Naive thymus-derived CD4-positive, alpha-beta T cell (primary cell): ENCODE data around the gene RPS2. TPM values are rescaled to one million over a fixed set of nuclear protein-coding genes. Genes with fewer than 3 reads are reported as not detected.

Experiments
- ATAC-seq: fragments of 150-1000 bp; cut with Tn5 transposase; 2 replicates; pipeline ENCODE4 v1.10.0; 2021; ENCODE audit warnings: mild to moderate bottlenecking, moderate library complexity
- CTCF ChIA-PET: fragments of 350-600 bp; sonication (Branson Sonifier 250); formaldehyde crosslinking; loops from one replicate; lab custom pipeline; 2021; ENCODE audit warnings: antibody characterized with exemption; lab: Charles Lee
- POLR2A ChIA-PET: fragments of 350-600 bp; sonication (Branson Sonifier 250); formaldehyde crosslinking; loops from one replicate; lab custom pipeline; 2021; ENCODE audit warnings: antibody characterized with exemption, inconsistent platforms; lab: Charles Lee
- DNase-seq, 9 donors: peaks; one replicate each; pipeline versions ENCODE4 v3.0.0 to v3.0.0-alpha.2; 2020 to 2022; ENCODE audit warnings: mixed read lengths in 1 of 9
- H3K27ac ChIP-seq: one replicate; pipeline ENCODE4 v1.7.0; 2013; ENCODE audit warnings: mild to moderate bottlenecking, low read depth, low read length, moderate library complexity
- H3K27me3 ChIP-seq, 2 donors: one replicate each; pipeline ENCODE4 v1.7.0; 2013; ENCODE audit warnings: low read length in 2 of 2, mild to moderate bottlenecking in 2 of 2, moderate library complexity in 2 of 2; ENCODE audit not compliant: control insufficient read depth in 2 of 2, insufficient read depth in 2 of 2
- H3K36me3 ChIP-seq, 3 experiments: 1 replicate in 2 of 3; 2 replicates in 1 of 3; pipeline ENCODE4 v1.7.0; 2013; ENCODE audit warnings: low read length in 3 of 3, mild to moderate bottlenecking in 3 of 3, moderate library complexity in 1 of 3; ENCODE audit not compliant: insufficient read depth in 3 of 3, control insufficient read depth in 2 of 3
- H3K4me1 ChIP-seq, 2 donors: one replicate each; pipeline ENCODE4 v1.7.0; 2013; ENCODE audit warnings: low read length in 2 of 2, mild to moderate bottlenecking in 2 of 2, moderate library complexity in 1 of 2; ENCODE audit not compliant: control insufficient read depth in 2 of 2, insufficient read depth in 2 of 2
- H3K4me3 ChIP-seq: 2 replicates; pipeline ENCODE4 v1.7.0; 2013; ENCODE audit warnings: mild to moderate bottlenecking, low read length
- H3K9me3 ChIP-seq, 3 experiments: 1 replicate in 2 of 3; 2 replicates in 1 of 3; pipeline ENCODE4 v1.7.0; 2013; ENCODE audit warnings: low read length in 3 of 3; ENCODE audit not compliant: control insufficient read depth in 2 of 3
- H3K27ac Mint-ChIP-seq, 9 donors: one replicate each; pipeline ENCODE4 v1.8.0; 2020 to 2022; ENCODE audit warnings: mixed read lengths in 9 of 9, mild to moderate bottlenecking in 8 of 9, moderate library complexity in 5 of 9, inconsistent platforms in 2 of 9
- H3K27me3 Mint-ChIP-seq, 5 donors: one replicate each; pipeline ENCODE4 v1.8.0; 2021 to 2022; ENCODE audit warnings: mixed read lengths in 5 of 5, mild to moderate bottlenecking in 1 of 5
- H3K36me3 Mint-ChIP-seq, 5 donors: one replicate each; pipeline ENCODE4 v1.8.0; 2020 to 2022; ENCODE audit warnings: mixed read lengths in 5 of 5, mild to moderate bottlenecking in 3 of 5, inconsistent platforms in 1 of 5
- H3K4me1 Mint-ChIP-seq, 7 donors: one replicate each; pipeline ENCODE4 v1.8.0; 2020 to 2022; ENCODE audit warnings: mixed read lengths in 7 of 7, mild to moderate bottlenecking in 3 of 7, inconsistent platforms in 1 of 7
- H3K4me3 Mint-ChIP-seq, 10 donors: one replicate each; pipeline ENCODE4 v1.8.0; 2020 to 2022; ENCODE audit warnings: mild to moderate bottlenecking in 10 of 10, mixed read lengths in 10 of 10, moderate library complexity in 6 of 10, inconsistent platforms in 2 of 10
- H3K9me3 Mint-ChIP-seq, 11 donors: one replicate each; pipeline ENCODE4 v1.8.0; 2020 to 2022; ENCODE audit warnings: mixed read lengths in 11 of 11, mild to moderate bottlenecking in 4 of 11, inconsistent platforms in 1 of 11, moderate library complexity in 1 of 11
- intact Hi-C, 2 donors: fragments of 100-400 bp; cut with micrococcal nuclease; formaldehyde crosslinking; loops; one replicate each; pipeline ENCODE4 v1.15.1; 2023
- polyA plus RNA-seq, 2 donors: library from polyadenylated mRNA; unstranded; fragments of 300-500 nt; fragmentation: Illumina TruSeq; gene quantifications; one replicate each; pipeline ENCODE4 v1.2.3, GENCODE V29; 2021
- total RNA-seq, 6 experiments: library from RNA in 5 of 6; stranded (reverse) in 5 of 6; gene quantifications; 1 replicate in 5 of 6; 2 replicates in 1 of 6; pipeline ENCODE4 v1.2.3 and lab custom pipeline; 2021 to 2026

Gene RPS2
- total and polyA plus RNA-seq, 7 experiments from 2014 or later, result 2,562 to 7,254 (median 3,209) TPM

- no peaks in the 10 kb centered on the region for H3K36me3 Mint-ChIP-seq
- no peaks in the 10 kb centered on the region for H3K9me3 ChIP-seq
- H3K4me3 Mint-ChIP-seq, result no peak overlapping the region
- H3K9me3 Mint-ChIP-seq, result no peaks in the 10 kb centered on the region
- intact Hi-C loops, result no loop called here
- CTCF ChIA-PET, result no interaction called here
- H3K27me3 Mint-ChIP-seq, result no peaks in the 10 kb centered on the region
- no peaks in the 10 kb centered on the region for H3K4me1 ChIP-seq
- H3K36me3 ChIP-seq, result no peaks in the 10 kb centered on the region
- peaks cover 2 to 8% (median 4%) of the 10 kb centered on the region in 7 donors for H3K4me1 Mint-ChIP-seq
- ATAC-seq, result no peak
- H3K4me3 ChIP-seq, result no peak overlapping the region
- H3K27ac ChIP-seq, result no peak overlapping the region
- H3K27ac Mint-ChIP-seq, result no peak overlapping the region
- POLR2A ChIA-PET, result interaction anchor here (0.6 kb wide), 1 partner anchor 366 kb away, joined by 3 read pairs; no protein-coding TSS in a partner anchor
- H3K27me3 ChIP-seq, result no peaks in the 10 kb centered on the region
- no peak for DNase-seq
These were observed 32.3 kb downstream of the RPS2 start for GRCh38 chr16:1932050-1933028.

GRCh38 chr16:1930338-1930720 lies 34.3 kb downstream of the RPS2 start:
- no peak for ATAC-seq
- H3K9me3 Mint-ChIP-seq, result no peaks in the 10 kb centered on the region
- intact Hi-C loops, result no loop called here

GRCh38 chr16:1929578-1930337 lies 34.9 kb downstream of the RPS2 start:
- Mint-ChIP-seq H3K27ac (no peak overlapping the region), H3K9me3 (no peaks in the 10 kb centered on the region), H3K4me1 (peaks cover 2 to 8% (median 4%) of the 10 kb centered on the region in 7 donors), H3K27me3 (peaks cover 0 to 3% (median 2%) of the 10 kb centered on the region in 5 donors), H3K4me3 (peak overlapping the region in 6 of 10 donors; percentile 30 to 82 (median 74)), H3K36me3 (no peaks in the 10 kb centered on the region)
- no peaks in the 10 kb centered on the region for H3K4me1 ChIP-seq
- no peaks in the 10 kb centered on the region for H3K27me3 ChIP-seq
- H3K36me3 ChIP-seq, result no peaks in the 10 kb centered on the region
- ChIA-PET POLR2A (interaction anchor here (0.6 to 1.5 kb wide), 5 partner anchors 12 to 226 kb away, joined by 3 to 11 read pairs (median 3); partner anchors contain the start of genes RPS2 and TRAF7), CTCF (interaction anchor here (0.6 to 1.7 kb wide), 4 partner anchors 7 to 67 kb away, joined by 3 to 7 read pairs (median 4); partner anchors contain the start of gene MSRB1)
- no peaks in the 10 kb centered on the region for H3K9me3 ChIP-seq
- ATAC-seq (peak; percentile 100), DNase-seq (peak; percentile 83 to 99 (median 91))
- intact Hi-C loops, result loop anchor here (1.0 to 10.0 kb wide), 6 partner anchors 14 to 405 kb away; partner anchors contain the start of genes HAGH (in 1 of the 2), MRPS34 (in 1 of the 2) and MSRB1 (in 1 of the 2)
- H3K27ac ChIP-seq, result peak overlapping the region; percentile 64
- peak overlapping the region; percentile 48 for H3K4me3 ChIP-seq

More at GRCh38 chr16:1930338-1930720, 34.3 kb downstream of the RPS2 start:
- no peaks in the 10 kb centered on the region for H3K9me3 ChIP-seq
- H3K27ac ChIP-seq, result no peak overlapping the region
- no peak for DNase-seq
- no peak overlapping the region for H3K4me3 ChIP-seq
- ChIA-PET POLR2A (interaction anchor here (1.1 kb wide), 1 partner anchor 30 kb away, joined by 3 read pairs; no protein-coding TSS in a partner anchor), CTCF (interaction anchor here (0.6 to 1.7 kb wide), 2 partner anchors 13 to 67 kb away, joined by 3 to 7 read pairs; partner anchors contain the start of gene MSRB1)
- Mint-ChIP-seq H3K27ac (no peak overlapping the region), H3K27me3 (no peaks in the 10 kb centered on the region), H3K4me3 (peak overlapping the region in 2 of 10 donors; percentile 14 to 82), H3K4me1 (peaks cover 2 to 8% (median 4%) of the 10 kb centered on the region in 7 donors), H3K36me3 (no peaks in the 10 kb centered on the region)
- H3K4me1 ChIP-seq, result no peaks in the 10 kb centered on the region
- no peaks in the 10 kb centered on the region for H3K36me3 ChIP-seq
- no peaks in the 10 kb centered on the region for H3K27me3 ChIP-seq

GRCh38 chr16:1929105-1929504 lies 35.5 kb downstream of the RPS2 start:
- peaks cover 2 to 8% (median 4%) of the 10 kb centered on the region in 7 donors for H3K4me1 Mint-ChIP-seq
- H3K4me3 ChIP-seq, result peak overlapping the region; percentile 48
- no peaks in the 10 kb centered on the region for H3K9me3 ChIP-seq
- H3K4me1 ChIP-seq, result no peaks in the 10 kb centered on the region
- ChIA-PET POLR2A (interaction anchor here (0.9 to 1.5 kb wide), 5 partner anchors 13 to 226 kb away, joined by 3 to 11 read pairs (median 3); partner anchors contain the start of genes NUBP2, RPS2, SPSB3 and TRAF7), CTCF (interaction anchor here (0.7 to 1.7 kb wide), 4 partner anchors 8 to 360 kb away, joined by 3 to 7 read pairs (median 4); no protein-coding TSS in a partner anchor)
- H3K27ac ChIP-seq, result peak overlapping the region; percentile 64
- H3K36me3 ChIP-seq, result no peaks in the 10 kb centered on the region
- intact Hi-C loops, result loop anchor here (1.0 to 10.0 kb wide), 6 partner anchors 14 to 404 kb away; partner anchors contain the start of genes HAGH (in 1 of the 2), MRPS34 (in 1 of the 2) and MSRB1 (in 1 of the 2)
- ATAC-seq (peak; percentile 5), DNase-seq (peak in 1 of 9 donors; percentile 14)
- H3K27me3 Mint-ChIP-seq, result peaks cover 0 to 10% (median 5%) of the 10 kb centered on the region in 5 donors
- peak overlapping the region in 8 of 9 donors; percentile 34 to 90 (median 69) for H3K27ac Mint-ChIP-seq
- peak overlapping the region; percentile 72 to 89 (median 76) for H3K4me3 Mint-ChIP-seq
- no peaks in the 10 kb centered on the region for H3K27me3 ChIP-seq
- no peaks in the 10 kb centered on the region for H3K9me3 Mint-ChIP-seq
- no peaks in the 10 kb centered on the region for H3K36me3 Mint-ChIP-seq

GRCh38 chr16:1926271-1926670 lies 38.4 kb downstream of the RPS2 start:
- ChIA-PET POLR2A (no interaction called here), CTCF (no interaction called here)
- ATAC-seq (no peak), DNase-seq (no peak)
- H3K36me3 ChIP-seq, result no peaks in the 10 kb centered on the region
- Mint-ChIP-seq H3K27me3 (peaks cover 16 to 36% (median 24%) of the 10 kb centered on the region in 5 donors), H3K27ac (no peak overlapping the region), H3K9me3 (no peaks in the 10 kb centered on the region), H3K4me3 (no peak overlapping the region), H3K4me1 (peaks cover 3 to 9% (median 5%) of the 10 kb centered on the region in 7 donors), H3K36me3 (peaks cover 0 to 5% (median 0%) of the 10 kb centered on the region in 5 donors)
- intact Hi-C loops, result loop anchor here in 1 of 2 donors (10.0 kb wide), 1 partner anchor 401 kb away; no protein-coding TSS in a partner anchor
- H3K4me1 ChIP-seq, result no peaks in the 10 kb centered on the region
- H3K4me3 ChIP-seq, result no peak overlapping the region
- no peak overlapping the region for H3K27ac ChIP-seq
- no peaks in the 10 kb centered on the region for H3K9me3 ChIP-seq
- H3K27me3 ChIP-seq, result no peaks in the 10 kb centered on the region
